Body of pancreas (tissue), 4 donors: Measurements from ENCODE around the gene CDH4.

Source experiments
- CTCF ChIP-seq, 7 experiments: fragments of 450-650 bp in 4 of 7; fragments of 200-600 bp in 3 of 7; sonication (generic) in 3 of 7; IDR thresholded peaks; one replicate each; pipeline ENCODE4 v1.5.1; 2016 to 2019; ENCODE audit warnings: antibody characterized with exemption in 7 of 7
- POLR2A ChIP-seq, 3 donors: fragments of 450-650 bp; IDR thresholded peaks; one replicate each; pipeline ENCODE4 v1.6.1; 2016; ENCODE audit warnings: antibody characterized with exemption in 3 of 3, mild to moderate bottlenecking in 2 of 3

DNA sequence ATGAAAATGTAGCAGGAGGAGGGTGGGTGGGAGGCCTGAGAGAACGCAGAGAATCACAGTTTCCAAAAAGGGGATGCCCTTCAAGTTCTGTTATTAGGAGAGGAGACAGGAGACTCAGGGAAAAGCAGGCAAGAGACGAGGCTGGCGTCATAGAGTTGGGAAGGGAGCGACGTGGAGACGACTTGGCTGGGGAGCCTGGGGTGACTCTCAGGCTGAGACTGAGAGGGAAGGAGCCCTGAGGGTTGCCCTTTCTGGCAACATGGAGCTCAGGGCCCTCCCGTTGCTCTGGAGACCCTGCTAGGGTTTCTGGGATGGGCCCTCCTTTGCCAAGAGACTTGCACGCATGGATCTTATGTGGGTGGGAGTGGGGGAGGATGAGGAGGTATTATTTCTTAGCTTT, 108.9 kb downstream of the CDH4 start:
- TF ChIP-seq POLR2A (IDR thresholded peaks at IDR 0.05) (no peak), CTCF (IDR thresholded peaks at IDR 0.05) (no peak)
